Central memory CD4-positive, alpha-beta T cell (primary cell): Measurements from ENCODE around the gene GNAL.
"Not testable (repeated sequence)": the region's sequence is repeated elsewhere in the genome, so short reads cannot be mapped to it uniquely, and the experiment has no call there.

ENCODE experiments used
- DNase-seq: peaks from one replicate; pipeline ENCODE4 v3.0.0; 2022
- total RNA-seq, 3 experiments: gene quantifications; one replicate each; lab custom pipeline; 2026; lab: John Stamatoyannopoulos, UW

The GNAL gene
- total RNA-seq, result 0 to 0.11 (median 0.05) reads per million in 3 experiments

DNA sequence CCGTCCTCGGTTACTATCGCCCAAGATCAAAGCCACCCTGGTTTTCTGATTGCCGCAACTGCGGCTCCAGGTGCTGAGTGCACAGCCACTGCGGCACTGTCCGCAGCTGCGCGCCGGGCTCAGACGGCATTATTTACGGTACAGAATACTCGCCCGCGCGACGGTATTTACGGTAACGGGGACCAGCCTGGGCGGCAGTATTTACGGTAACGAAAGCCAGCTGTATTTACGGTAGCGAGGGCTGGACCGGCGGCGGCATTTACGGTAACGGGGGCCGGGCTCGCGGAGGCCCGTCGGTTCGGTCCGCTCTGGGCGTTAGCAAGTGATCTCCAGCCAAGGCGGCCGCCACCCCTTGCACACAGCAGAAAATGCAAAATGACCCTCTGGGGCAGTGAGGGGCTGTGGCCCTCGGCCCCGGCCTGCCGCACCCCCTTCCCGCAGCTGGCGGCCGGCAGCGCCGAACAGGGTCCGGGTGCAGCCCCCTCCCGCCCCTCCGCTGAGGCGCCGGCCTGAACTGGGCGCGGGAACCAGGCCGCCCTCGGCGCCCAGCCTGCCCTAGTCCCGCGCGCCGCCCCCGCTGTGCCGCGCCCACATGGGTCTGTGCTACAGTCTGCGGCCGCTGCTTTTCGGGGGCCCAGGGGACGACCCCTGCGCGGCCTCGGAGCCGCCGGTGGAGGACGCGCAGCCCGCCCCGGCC, at the start of gene GNAL:
Gene GNAL (plus strand): TSS at position 293 of the 697 bp plus-strand sequence. CDS start 300 bp downstream, at position 593.
- DNase-seq, result peak; percentile 17

DNA sequence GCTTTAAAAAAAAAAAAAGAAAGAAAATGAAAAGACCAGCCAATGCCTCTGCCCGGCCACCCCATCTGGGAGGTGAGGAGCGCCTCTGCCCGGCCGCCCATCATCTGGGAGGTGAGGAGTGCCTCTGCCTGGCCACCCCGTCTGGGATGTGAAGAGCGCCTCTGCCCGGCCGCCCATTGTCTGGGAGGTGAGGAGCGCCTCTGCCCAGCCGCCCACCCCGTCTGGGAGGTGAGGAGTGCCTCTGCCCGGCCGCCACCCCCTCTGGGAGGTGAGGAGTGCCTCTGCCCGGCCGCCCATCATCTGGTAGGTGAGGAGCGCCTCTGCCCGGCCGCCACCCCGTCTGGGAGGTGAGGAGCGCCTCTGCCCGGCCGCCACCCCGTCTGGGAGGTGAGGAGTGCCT, 41.8 kb upstream of the GNAL start:
- not testable (repeated sequence) for DNase-seq

DNA sequence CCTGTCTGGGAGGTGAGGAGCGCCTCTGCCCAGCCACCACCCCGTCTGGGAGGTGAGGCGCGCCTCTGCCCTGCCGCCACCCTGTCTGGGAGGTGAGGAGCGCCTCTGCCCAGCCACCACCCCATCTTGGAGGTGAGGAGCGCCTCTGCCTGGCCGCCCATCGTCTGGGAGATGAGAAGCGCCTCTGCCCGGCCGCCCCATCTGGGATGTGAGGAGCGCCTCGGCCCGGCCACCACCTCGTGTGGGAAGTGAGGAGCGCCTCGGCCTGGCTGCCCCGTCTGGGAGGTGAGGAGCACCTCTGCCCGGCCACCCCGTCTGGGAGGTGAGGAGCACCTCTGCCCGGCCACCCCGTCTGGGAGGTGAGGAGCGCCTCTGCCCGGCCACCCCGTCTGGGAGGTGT, 41.3 kb upstream of the GNAL start:
- DNase-seq, result not testable (repeated sequence)

DNA sequence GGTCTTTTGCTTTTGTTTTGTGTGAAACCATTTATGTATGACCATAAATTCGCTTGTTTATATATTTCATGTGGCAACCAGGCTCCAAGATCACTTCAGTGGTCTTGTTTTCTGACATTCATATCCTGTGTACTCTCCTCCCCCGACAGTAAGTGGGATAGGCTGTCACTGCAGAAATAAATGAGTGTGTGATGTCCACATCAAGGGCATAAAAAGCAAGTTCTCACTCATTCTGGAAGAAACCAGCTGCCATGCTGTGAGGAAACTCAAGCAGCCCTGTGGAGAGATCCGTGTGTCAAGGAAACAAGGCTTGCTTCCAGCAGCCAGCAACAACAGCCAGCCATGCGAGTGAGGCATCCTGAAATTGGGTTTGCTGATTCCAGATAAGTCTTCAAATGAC, 39.2 kb upstream of the GNAL start:
- DNase-seq, result no peak

DNA sequence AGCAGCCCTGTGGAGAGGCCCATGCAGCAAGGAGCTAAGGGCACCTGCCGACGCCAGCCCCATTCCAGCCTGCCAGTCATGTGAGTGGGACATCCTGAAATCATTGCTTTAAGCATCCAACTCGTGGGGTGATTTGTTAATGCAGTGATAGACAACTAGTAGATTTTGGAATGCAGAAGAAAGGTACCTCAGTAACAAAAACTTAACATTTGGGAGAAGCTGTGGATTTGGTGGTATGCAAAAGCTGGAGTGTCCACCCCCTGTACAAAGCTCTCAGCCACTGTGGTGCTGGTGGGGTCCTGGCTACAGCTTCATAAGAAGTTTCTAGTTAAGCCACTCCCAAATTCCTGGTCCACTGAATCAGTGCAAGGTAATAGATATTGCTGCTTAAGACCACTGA, 37.2 kb upstream of the GNAL start:
- no peak for DNase-seq

DNA sequence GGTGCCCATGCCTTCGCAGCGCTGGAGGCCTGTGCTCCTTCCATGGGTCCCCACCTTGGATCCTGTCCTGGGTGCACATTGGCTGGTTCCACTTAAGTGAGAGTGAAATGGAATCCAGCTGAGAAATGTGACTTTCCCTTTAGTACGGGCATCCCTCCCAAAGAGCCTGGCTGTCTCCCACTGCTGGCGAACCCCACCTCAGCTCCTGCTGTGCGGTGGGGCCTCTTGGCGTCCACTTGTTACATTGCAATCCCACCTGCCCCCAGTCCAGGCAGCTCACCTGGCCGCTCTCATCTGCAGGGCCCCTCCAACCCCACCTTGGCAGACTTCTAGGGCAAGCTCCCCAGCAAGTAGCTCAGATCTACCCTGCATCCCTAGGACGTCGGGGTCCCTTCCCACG, 35.5 kb upstream of the GNAL start:
- DNase-seq, result no peak

DNA sequence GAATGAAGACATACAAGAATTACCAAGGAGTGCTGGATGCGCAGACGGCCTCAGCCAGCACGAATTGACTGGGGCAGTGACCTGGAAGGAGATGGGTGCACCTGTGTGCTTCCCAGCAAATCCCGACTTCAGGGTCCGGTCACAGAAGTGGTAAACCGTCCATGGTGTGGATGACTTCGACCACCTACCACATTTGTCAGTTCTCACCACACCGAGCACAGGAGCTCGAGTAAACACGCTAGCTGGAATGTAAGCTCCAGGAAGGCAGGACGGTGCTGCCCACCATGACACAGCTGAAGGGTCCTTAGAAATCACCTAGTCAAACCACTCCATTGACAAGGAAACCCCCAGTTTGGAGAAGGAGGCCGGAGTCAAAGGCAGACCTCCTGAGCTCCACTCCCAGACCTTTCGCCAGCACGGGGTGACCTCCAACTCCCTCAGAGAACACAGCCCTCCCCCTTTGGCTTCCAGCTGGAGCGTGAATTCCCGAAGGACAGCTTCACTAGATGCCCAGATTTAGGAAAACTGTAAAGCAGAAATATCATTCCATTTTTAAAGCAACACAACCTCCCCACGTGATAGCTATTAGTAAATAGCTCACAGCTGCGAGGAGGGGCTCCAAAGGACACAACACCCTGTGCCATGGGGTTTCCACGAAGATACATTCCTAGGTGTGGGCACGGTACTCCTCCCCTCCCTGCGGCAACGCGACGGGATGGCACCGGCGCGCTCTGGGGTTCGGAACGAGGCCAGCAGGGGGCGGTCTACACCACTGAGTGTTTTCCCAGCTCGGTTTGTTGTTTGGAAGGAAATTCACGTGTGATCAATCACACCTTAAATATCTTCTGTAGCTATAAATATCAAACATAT, 34.1 kb upstream of the GNAL start:
- DNase-seq, result no peak

DNA sequence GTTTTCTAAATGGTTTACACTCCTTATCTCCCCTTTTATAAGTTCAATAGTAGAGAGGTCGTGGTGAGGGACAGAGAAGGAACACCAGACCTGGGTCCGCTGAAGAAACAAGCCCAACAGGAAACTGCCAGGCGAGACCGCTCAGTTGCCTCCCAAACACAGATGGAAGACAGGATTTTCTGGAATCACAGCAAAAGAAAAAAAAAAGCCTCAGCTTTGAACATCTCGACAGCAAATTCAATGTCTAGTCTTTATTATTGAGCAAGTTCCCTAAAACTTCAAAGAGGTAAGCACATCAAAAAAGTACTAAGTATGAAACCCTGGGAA, 33.5 kb upstream of the GNAL start:
- DNase-seq, result no peak

DNA sequence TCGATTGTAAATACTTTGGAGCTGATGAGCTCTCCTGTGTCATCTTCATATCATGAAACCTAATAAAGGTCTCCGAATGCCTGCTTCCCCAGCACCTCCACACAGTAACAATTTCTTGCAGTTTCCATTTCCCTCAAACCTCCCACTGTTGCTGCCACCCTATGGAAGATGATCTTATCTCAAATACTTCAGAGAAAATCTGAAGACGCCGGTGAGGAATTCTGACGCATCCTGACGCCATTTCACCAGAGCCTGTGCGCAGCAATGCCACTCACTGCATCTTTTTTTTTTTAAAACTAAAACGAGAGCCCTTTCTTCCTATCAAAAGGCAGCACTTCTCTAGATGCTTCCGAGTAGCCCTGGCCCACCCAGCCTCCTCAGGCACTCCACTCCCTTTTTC, 31.9 kb upstream of the GNAL start:
- no peak for DNase-seq

DNA sequence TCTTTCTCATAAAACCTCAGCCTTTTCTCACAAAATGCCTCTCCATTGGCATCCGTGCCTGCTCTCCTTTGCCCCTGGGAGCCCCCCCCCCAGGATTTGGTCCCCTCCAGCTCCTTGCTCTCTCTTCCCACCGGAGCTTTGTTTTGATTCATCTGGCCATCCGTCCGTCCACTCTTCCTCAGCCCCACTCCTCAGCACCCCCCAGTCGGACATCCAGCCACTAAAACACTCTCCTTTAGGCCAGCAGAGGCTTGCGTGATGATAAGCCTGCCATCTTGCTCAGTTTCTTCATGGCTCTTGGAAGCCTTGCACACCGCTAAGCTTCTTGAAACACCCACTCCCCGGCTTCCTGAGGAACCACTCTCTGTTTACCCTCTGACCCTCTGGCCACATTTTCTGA, 31.5 kb upstream of the GNAL start:
- no peak for DNase-seq

DNA sequence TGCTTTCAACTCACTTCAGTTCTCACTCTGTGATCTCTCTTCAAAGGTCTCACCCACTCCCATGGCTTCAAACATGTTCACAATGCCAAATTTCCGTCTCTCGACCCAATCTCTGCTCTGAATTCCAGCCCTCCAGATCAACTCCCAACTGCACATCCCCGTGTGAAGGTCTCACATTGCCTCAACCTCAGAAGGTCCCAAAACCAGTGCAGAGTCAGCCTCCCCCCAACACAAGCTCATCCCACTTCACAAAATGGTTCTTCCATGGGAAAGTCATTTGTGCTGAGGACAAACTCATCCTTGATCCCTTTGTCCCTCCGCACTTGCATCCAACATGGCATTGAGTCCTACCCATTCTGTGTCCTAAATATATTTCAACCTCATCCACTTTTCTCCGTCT, 31.0 kb upstream of the GNAL start:
- DNase-seq, result no peak

DNA sequence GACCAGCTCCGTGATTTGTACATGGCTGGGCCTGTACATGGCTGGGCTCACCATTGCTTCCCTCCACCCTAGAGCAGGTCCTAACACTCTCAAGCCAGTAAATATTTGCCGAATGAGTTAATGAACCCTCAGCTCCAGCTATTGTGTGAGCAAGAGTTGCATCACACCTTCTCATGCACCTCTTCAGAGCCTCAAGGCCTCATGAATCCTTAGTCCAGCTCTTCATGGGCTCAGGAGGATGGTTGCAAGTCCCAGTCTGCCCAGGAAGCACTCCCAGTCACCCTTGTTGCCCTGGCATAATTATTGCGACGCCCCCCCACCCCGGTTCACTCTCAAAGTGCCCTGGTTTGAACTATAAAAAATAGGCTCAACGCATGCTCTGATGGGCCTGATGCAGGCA, 30.1 kb upstream of the GNAL start:
- no peak for DNase-seq

DNA sequence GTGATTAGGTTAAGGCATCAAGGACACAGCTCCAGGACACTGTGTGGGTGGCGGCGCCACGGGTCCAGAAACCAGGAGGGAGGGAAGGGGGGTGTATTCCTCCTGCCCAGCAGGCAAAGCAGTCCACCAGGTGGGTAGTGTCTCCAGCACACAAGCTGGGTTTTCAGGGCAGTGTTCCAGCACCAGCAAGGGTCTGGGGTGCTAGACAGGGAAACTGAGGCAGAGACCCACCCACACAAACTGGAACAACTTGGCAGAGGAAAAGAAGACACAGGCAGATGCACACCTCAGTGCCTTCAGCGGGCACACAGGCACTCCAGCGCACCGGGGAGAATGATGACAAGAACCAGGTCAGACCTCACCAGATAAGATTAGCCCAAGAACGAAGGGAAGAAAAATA, 28.4 kb upstream of the GNAL start:
- no peak for DNase-seq

DNA sequence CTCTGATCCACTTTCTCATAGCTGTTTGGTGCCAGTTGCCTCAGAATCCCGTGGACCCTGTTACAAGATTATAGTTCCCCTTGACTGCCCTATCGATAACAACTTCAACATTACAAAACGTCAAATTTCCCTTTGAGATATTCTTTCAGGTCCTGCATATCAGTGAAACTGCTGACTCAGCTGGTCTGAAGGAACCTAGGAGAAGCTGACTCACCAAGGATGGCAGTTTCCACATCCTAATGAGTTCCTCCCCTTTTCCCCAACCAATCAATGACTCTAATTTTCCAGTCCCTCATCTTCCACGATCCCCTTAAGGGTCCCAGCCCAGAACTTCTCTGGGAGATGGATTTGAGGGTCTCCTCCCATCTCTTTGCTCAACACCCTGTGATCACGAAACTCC, 27.6 kb upstream of the GNAL start:
- no peak for DNase-seq

DNA sequence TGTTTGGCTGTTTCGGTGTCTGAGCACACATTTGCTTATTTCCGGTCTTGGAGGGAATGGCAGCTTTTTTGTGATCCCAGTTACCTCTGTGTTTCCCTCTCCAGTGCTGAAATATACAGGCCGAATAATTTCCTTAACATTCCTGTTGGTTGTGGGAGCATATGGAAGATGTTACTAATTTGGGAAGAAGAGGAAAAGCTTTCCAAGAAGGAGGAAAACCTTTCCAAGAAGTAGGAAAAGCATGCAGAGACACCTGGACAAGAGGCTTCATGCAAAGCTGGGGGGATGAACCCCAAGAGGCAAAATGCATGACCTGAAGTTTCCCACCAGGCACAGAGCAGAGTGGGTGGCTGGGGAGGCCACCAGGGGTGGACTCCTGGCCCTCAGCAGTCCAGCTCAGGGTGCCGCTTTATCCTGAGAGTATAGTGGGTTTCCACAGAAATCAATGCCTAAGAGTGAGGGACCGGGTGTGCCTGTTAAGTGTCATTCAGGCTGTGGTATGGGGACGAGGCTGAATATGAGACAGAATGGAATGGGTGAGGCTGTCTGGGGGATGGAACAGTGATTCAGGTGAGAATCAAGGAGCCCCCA, 25.5 kb upstream of the GNAL start:
- DNase-seq, result no peak

DNA sequence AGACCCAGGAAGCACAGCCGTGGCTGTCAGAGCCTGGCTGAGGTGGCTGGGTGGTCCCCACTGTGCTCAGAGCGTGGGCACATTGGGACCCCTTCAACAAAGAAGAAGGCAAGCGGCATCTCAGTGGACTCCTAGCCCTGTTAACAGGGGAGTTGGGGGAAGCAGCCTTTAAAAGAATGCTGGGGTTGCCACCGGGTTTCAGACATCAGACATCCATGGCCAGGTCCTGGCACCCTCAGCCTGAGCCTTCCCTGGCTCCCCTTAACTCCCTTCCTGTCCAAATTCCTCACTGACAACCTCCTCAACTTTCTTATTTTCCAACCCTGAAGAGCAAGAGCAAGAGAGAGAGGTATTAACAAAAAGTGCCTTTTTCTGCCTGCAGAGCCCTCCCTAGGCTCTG, 24.8 kb upstream of the GNAL start:
- no peak for DNase-seq

DNA sequence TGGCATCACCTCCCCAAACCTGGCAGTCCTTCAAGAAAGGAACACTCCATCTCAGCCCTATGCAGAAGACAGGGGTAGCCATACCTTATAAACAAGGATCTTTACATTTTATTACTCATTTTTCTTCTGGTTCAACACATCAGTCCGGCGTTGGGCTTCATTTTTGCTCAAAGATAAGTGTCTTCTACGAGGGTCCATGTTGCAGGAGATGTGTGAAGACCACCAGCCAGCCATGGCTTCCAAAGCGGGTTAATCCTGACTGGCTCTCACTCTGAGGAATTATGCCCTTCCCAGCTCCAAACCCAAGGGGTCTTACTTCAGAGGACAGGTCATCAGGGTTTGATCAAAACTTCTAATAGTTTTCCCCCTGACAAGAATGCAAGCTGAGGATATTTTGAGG, 23.9 kb upstream of the GNAL start:
- no peak for DNase-seq

DNA sequence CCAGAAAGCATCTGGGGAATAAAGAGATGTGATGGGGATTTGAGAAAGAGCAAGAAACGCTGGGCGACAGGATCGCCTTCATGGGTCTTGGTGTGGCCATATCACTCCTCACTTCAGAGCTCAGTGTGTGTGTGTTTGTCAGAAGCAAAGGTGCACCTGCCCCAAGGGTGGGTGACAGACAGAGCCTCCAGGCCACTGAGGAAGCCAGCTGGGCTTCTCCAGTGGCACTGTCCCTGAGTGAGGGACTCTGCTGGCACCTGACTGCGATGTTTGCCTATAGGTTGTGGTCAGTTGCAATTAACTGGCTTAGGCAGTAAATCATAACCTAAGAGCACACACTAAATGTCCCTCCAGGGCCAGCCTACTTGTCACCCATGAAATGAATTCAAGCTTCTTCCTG, 23.5 kb upstream of the GNAL start:
- no peak for DNase-seq

DNA sequence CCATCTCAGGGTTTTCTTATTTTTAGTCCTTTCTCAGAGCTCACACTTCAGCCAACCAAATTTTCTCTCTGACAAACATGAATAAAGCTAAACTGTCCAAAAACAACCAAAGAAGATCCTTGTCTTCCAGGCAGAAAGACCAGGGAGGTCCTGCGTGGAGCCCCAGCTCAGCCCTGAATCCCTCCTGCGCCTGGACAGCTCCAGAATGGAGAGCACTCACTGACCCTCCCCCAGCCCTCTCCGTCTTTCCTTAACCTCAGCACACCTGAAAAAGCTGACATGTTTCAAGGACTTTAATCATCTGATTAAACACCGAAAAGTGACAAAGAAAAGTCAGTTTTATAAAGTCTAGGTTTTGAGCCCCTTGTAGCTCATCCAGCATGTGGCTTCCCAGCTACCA, 22.9 kb upstream of the GNAL start:
- no peak for DNase-seq

DNA sequence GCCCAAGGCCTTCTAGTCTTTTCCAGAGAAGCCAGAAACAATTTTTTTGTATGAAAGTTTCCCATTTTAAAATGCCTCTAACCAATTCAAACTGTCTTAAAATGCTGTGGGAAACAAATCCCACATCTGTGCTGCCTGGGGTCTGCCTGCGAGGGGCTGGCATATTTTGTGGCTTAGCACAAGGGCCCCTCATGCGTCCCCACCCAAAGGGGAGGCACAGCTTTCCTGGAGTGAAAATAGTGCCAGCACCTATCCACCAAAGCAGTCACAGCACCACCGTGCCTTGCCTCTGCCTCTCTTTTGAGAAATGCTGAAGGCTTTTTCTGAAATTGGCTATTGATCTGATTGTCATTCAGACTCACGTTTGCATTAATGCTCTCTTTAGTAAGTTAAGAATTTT, 22.2 kb upstream of the GNAL start:
- no peak for DNase-seq

DNA sequence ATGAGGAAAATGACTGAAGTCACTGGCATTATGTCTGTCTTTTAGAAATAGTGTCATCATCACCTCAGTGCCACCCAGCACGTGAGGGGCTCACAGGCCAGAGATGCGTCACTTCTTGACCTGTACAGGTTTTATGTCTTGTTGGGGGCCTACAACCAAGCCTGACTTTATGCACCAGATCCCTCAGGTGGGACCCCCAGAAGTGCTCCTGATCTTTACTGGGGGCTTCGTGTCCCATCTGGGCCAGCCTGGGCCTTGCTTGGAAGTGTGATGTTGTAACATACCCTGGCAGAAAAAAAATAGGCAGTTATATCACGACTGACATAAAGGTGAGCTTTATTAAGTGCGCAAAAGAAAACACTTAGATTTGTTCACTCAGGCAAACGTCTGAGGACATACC, 21.5 kb upstream of the GNAL start:
- no peak for DNase-seq

DNA sequence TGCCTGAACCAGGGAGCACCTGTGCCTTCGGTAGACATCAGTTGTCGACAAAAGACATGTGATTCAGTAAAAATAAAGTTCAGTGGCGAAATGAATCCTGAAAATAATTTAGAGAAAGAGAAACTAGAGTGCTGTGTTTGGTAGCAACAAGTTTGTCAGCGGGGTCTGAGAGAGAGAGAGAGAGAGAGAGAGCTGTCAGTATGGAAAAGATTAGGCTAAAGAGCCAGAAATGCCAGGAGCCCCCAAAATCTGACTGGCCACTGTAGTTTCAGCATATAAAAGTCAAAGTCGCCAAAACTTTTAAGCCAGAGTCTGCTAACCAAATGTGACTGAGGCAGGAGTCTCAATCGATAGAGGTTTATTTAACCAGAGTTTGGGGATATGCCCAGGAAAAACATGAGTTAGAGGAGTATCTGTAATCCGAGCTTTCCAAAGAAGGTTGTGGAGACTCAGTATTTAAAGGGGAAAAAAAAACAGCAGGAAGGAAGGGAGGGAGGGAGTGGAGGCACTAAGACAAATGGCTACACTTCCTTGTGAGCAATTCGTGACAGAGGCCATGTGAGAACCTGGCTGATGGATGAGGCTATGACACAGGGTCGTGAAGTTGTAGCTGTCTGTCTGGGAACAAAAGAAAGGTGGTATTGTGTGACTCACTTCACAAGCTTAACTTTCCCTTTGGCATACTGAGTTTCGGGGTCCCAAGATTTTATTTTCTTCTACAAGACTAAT, 20.5 kb upstream of the GNAL start:
- DNase-seq, result no peak

DNA sequence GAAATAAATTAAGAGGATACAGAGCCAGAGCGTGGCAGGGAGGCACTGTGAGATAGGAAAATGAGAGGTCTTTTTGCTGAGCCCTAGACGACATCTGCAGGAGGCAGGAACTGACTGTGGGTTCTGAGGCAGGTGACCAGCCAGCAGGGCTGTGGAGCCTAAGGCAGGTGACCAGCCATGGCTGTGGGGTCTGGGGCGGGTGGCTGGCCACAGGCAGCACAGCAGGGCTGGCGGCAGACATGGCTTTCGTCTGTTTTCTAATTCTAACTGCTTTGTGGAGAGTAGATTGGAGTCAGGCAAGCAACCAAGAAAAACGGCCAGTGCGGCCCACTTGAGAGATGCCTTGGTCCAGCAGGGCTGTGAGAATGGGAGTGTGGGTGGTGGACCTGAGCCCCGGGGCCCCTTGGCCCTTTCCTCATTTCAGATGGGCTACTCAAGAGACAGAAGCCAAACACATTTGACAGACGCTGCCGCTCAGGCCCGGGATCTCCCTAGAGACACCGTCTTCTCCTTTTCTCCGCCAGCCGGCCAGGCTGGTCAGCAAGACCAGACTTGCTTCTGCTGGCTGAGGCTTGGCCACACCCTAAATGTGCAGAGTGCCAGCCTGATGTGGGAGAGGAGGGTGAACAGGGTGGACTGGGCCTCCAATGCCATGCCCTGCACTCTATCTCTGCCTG, 19.7 kb upstream of the GNAL start:
- no peak for DNase-seq
